HG03159 (cell line): ENCODE data around the gene ZNF608.

Experiments
- ATAC-seq: cut with Tn5 transposase; IDR thresholded peaks from one replicate; pipeline ENCODE4 v1.9.1; 2021; ENCODE audit warnings: mild to moderate bottlenecking, moderate library complexity; ENCODE audit not compliant: unreplicated experiment

Gene ZNF608

GRCh38 chr5:124724357-124725039 lies 21.9 kb downstream of the ZNF608 start:
- ATAC-seq: peak; percentile 23

- no peak for ATAC-seq
These were observed 25.2 kb downstream of the ZNF608 start for GRCh38 chr5:124721229-124721735.

- no peak for ATAC-seq
These were observed 25.8 kb downstream of the ZNF608 start for GRCh38 chr5:124720593-124720992.

- ATAC-seq: no peak
These were observed 27.1 kb downstream of the ZNF608 start for GRCh38 chr5:124719113-124719967.

GRCh38 chr5:124718380-124718789 lies 28.1 kb downstream of the ZNF608 start:
- no peak for ATAC-seq

- ATAC-seq: no peak
These were observed 30.3 kb downstream of the ZNF608 start for GRCh38 chr5:124716169-124716568.

GRCh38 chr5:124714910-124715309 lies 31.5 kb downstream of the ZNF608 start:
- no peak for ATAC-seq

GRCh38 chr5:124713595-124713994 lies 32.8 kb downstream of the ZNF608 start:
- no peak for ATAC-seq

GRCh38 chr5:124712731-124713305 lies 33.6 kb downstream of the ZNF608 start:
- ATAC-seq: no peak

GRCh38 chr5:124708086-124708485 lies 38.4 kb downstream of the ZNF608 start:
- ATAC-seq: no peak

- no peak for ATAC-seq
These were observed 38.9 kb downstream of the ZNF608 start for GRCh38 chr5:124707520-124707919.

- no peak for ATAC-seq
These were observed 39.6 kb downstream of the ZNF608 start for GRCh38 chr5:124706729-124707361.

- no peak for ATAC-seq
These were observed 40.4 kb downstream of the ZNF608 start for GRCh38 chr5:124706051-124706450.

GRCh38 chr5:124705577-124705976 lies 40.9 kb downstream of the ZNF608 start:
- no peak for ATAC-seq

- ATAC-seq: peak; percentile 89
These were observed 41.7 kb downstream of the ZNF608 start for GRCh38 chr5:124704594-124705284.

GRCh38 chr5:124703995-124704394 lies 42.4 kb downstream of the ZNF608 start:
- no peak for ATAC-seq

- ATAC-seq: no peak
These were observed 43.9 kb downstream of the ZNF608 start for GRCh38 chr5:124702525-124702924.

- ATAC-seq: no peak
These were observed 44.5 kb downstream of the ZNF608 start for GRCh38 chr5:124701873-124702425.

- no peak for ATAC-seq
These were observed 45.4 kb downstream of the ZNF608 start for GRCh38 chr5:124701016-124701415.

GRCh38 chr5:124700333-124700732 lies 46.1 kb downstream of the ZNF608 start:
- ATAC-seq: no peak
